Loucy (cell line): ENCODE results near the gene KLK4.

Source experiments
- H2AFZ ChIP-seq: fragments of 200-600 bp; sonication (generic); 2 replicates; pipeline ENCODE4 v1.6.0; 2016; ENCODE audit warnings: antibody characterized with exemption, mild to moderate bottlenecking, low read length, moderate library complexity
- H3F3A ChIP-seq: fragments of 200-600 bp; 2 replicates; pipeline ENCODE4 v1.6.0; 2016; ENCODE audit warnings: antibody characterized with exemption, low read depth, mild to moderate bottlenecking
- H3K27me3 ChIP-seq: fragments of 200-600 bp; sonication (generic); 2 replicates; pipeline ENCODE4 v1.6.1; 2014; ENCODE audit warnings: low read length, mild to moderate bottlenecking; ENCODE audit not compliant: insufficient read depth, poor library complexity, severe bottlenecking
- H3K36me3 ChIP-seq: fragments of 200-600 bp; sonication (generic); 2 replicates; pipeline ENCODE4 v1.6.1; 2016; ENCODE audit warnings: low read length; ENCODE audit not compliant: insufficient read depth
- H3K4me1 ChIP-seq: fragments of 200-600 bp; sonication (generic); 2 replicates; pipeline ENCODE4 v1.5.1; 2014; ENCODE audit warnings: low read length, mild to moderate bottlenecking; ENCODE audit not compliant: insufficient read depth, poor library complexity, severe bottlenecking
- H3K4me2 ChIP-seq: fragments of 200-600 bp; sonication (generic); 2 replicates; pipeline ENCODE4 v1.6.0; 2014; ENCODE audit warnings: antibody characterized with exemption, low read length, low read depth, mild to moderate bottlenecking; ENCODE audit not compliant: poor library complexity, severe bottlenecking
- H3K4me3 ChIP-seq: fragments of 200-600 bp; sonication (generic); 2 replicates; pipeline ENCODE4 v1.5.1; 2014; ENCODE audit warnings: low read length, mild to moderate bottlenecking, mixed read lengths; ENCODE audit not compliant: poor library complexity, severe bottlenecking
- H3K79me2 ChIP-seq: fragments of 200-600 bp; sonication (generic); 2 replicates; pipeline ENCODE4 v1.6.1; 2014; ENCODE audit warnings: low read length; ENCODE audit not compliant: insufficient read depth
- H3K9ac ChIP-seq: fragments of 200-600 bp; sonication (generic); 2 replicates; pipeline ENCODE4 v1.6.0; 2014; ENCODE audit warnings: mild to moderate bottlenecking, low read depth, low read length, moderate library complexity; ENCODE audit not compliant: poor library complexity, severe bottlenecking
- H3K9me2 ChIP-seq: fragments of 200-600 bp; sonication (generic); replicated peaks from 2 replicates; pipeline ENCODE4 v1.6.1; 2016; ENCODE audit warnings: low read depth, low read length, mixed read lengths
- H3K9me3 ChIP-seq: fragments of 200-600 bp; sonication (generic); 2 replicates; pipeline ENCODE4 v1.6.1; 2014; ENCODE audit warnings: mild to moderate bottlenecking, antibody characterized with exemption, low read length, low read depth; ENCODE audit not compliant: insufficient read depth
- H4K20me1 ChIP-seq: fragments of 200-600 bp; sonication (generic); 2 replicates; pipeline ENCODE4 v1.6.0; 2014; ENCODE audit warnings: antibody characterized with exemption, low read length, mild to moderate bottlenecking; ENCODE audit not compliant: insufficient read depth, poor library complexity, severe bottlenecking
- CTCF ChIP-seq: fragments of 200-600 bp; sonication (generic); conservative IDR thresholded peaks from 2 replicates; pipeline ENCODE4 v1.5.1; 2014; ENCODE audit warnings: mild to moderate bottlenecking, antibody characterized with exemption, low read length
- EZH2phosphoT487 ChIP-seq: fragments of 200-600 bp; IDR thresholded peaks from 2 replicates; pipeline ENCODE4 v1.6.1; 2018; ENCODE audit warnings: antibody characterized with exemption, mild to moderate bottlenecking, moderate library complexity, borderline replicate concordance

The KLK4 gene

GRCh38 chr19:50880241-50880640 is 31.0 kb downstream of the KLK4 start:
- Histone ChIP-seq H3K79me2 (no peaks in the 10 kb centered on the region), H3K27me3 (no peaks in the 10 kb centered on the region), H4K20me1 (no peaks in the 10 kb centered on the region), H3K4me3 (no peak overlapping the region), H3K4me1 (no peaks in the 10 kb centered on the region), H3K9me2 (no peaks in the 10 kb centered on the region), H3K36me3 (no peaks in the 10 kb centered on the region), H3F3A (no peaks in the 10 kb centered on the region), H3K9ac (no peak overlapping the region), H3K4me2 (no peak overlapping the region), H3K9me3 (no peaks in the 10 kb centered on the region; the same call in 1 of the 2 replicates), H2AFZ (no peak overlapping the region)
- no peak for TF ChIP-seq CTCF
- TF ChIP-seq EZH2phosphoT487 = no peak

- no peak overlapping the region for H3K4me3 ChIP-seq
Observed at GRCh38 chr19:50878851-50879250, 32.3 kb downstream of the KLK4 start.

GRCh38 chr19:50877338-50877737 is 33.9 kb downstream of the KLK4 start:
- Histone ChIP-seq H3K9me2 (no peaks in the 10 kb centered on the region), H3K9me3 (no peaks in the 10 kb centered on the region; the same call in 1 of the 2 replicates), H3K36me3 (no peaks in the 10 kb centered on the region), H3K4me2 (no peak overlapping the region), H3K4me1 (no peaks in the 10 kb centered on the region), H3K79me2 (no peaks in the 10 kb centered on the region), H2AFZ (no peak overlapping the region), H3K9ac (no peak overlapping the region), H4K20me1 (no peaks in the 10 kb centered on the region), H3K4me3 (no peak overlapping the region), H3K27me3 (no peaks in the 10 kb centered on the region), H3F3A (no peaks in the 10 kb centered on the region)
- no peak for TF ChIP-seq EZH2phosphoT487
- no peak for TF ChIP-seq CTCF

More at GRCh38 chr19:50878851-50879250, 32.3 kb downstream of the KLK4 start:
- TF ChIP-seq EZH2phosphoT487 = no peak
- no peak for TF ChIP-seq CTCF
- Histone ChIP-seq H3K4me1 (no peaks in the 10 kb centered on the region), H3K36me3 (no peaks in the 10 kb centered on the region), H3K4me2 (no peak overlapping the region), H4K20me1 (no peaks in the 10 kb centered on the region), H3K79me2 (no peaks in the 10 kb centered on the region), H3K9me3 (no peaks in the 10 kb centered on the region; the same call in 1 of the 2 replicates), H3K9me2 (no peaks in the 10 kb centered on the region), H3K27me3 (no peaks in the 10 kb centered on the region), H2AFZ (no peak overlapping the region), H3K9ac (no peak overlapping the region), H3F3A (no peaks in the 10 kb centered on the region)
